ENCODE data around the gene PGLYRP3. TPM values are rescaled to one million over a fixed set of nuclear protein-coding genes. Genes with fewer than 3 reads are reported as not detected.

PGLYRP3 gene
- total and polyA plus RNA-seq, 2 of the 8 experiments (the other 6 are each of a cell fraction or from before 2014, with no cell fraction given), result not detected

DNA sequence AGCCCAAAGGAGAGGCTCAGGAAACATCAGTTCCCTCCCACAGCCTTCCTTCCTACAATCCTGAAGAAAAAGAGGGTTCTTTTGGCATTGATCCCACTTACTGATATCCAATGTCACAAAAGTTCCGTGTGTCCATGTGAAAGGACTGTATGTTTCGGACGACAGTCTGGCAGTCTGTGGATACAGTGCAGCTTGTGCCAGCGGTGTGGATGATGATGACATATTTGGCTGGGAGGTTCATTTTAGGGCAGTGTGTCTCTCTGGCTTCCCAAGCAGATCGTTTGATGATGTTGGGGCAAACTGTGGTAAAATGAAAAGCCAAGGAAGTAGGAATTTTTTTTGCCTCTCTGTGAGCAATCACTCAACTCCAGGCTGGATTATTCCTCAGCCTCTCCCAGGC lies 10.4 kb downstream of the PGLYRP3 start:
- H3K79me1 ChIP-seq (ENCODE audit: low read depth, low read length), result no peaks in the 10 kb centered on the region
- H3K23ac ChIP-seq (ENCODE audit: insufficient read length), result no peak overlapping the region
- DNase-seq (ENCODE audit: low read depth in 1 of 2, low spot score in 2 of 2), result no peak
- TF ChIP-seq TCF12 (IDR thresholded peaks at IDR 0.05; ENCODE audit: low read depth, low read length), result no peak
- no peak for TF ChIP-seq RNF2 (IDR thresholded peaks at IDR 0.05; ENCODE audit: borderline replicate concordance, low read depth, low read length, missing control alignments, poor library complexity, severe bottlenecking)
- TF ChIP-seq ASH2L (IDR thresholded peaks at IDR 0.05; ENCODE audit: low read length), result no peak
- TF ChIP-seq POLR2AphosphoS5 (IDR thresholded peaks at IDR 0.05; ENCODE audit: low read depth, low read length), result no peak
- no peak for TF ChIP-seq BACH1 (IDR thresholded peaks at IDR 0.05; ENCODE audit: low read length)
- TF ChIP-seq CBX8 (IDR thresholded peaks at IDR 0.05; ENCODE audit: borderline replicate concordance, low read depth, low read length), result no peak
- TF ChIP-seq HDAC6 (IDR thresholded peaks at IDR 0.05; ENCODE audit: low read depth, low read length), result no peak
- TF ChIP-seq JUN (IDR thresholded peaks at IDR 0.05; ENCODE audit: low read depth, low read length), result no peak
- TF ChIP-seq, protein P1, sequence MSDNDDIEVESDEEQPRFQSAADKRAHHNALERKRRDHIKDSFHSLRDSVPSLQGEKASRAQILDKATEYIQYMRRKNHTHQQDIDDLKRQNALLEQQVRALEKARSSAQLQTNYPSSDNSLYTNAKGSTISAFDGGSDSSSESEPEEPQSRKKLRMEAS (IDR thresholded peaks at IDR 0.05), result no peak
- no peak for TF ChIP-seq TEAD4 (IDR thresholded peaks at IDR 0.05; ENCODE audit: low read depth, low read length)
- TF ChIP-seq SIX5 (IDR thresholded peaks at IDR 0.05; ENCODE audit: low read depth, low read length), result no peak
- no peak for TF ChIP-seq SIN3A (conservative IDR thresholded peaks at IDR 0.05 in 1 of 2, IDR thresholded peaks at IDR 0.05 in 1 of 2; ENCODE audit: low read depth in 1 of 2, low read length in 2 of 2)
- H2BK15ac ChIP-seq (ENCODE audit: low read length), result no peak overlapping the region
- no peak overlapping the region for H4K8ac ChIP-seq (ENCODE audit: extremely low read depth, insufficient read depth, low read length)
- H4K20me1 ChIP-seq (replicated peaks in 1 of 2; ENCODE audit: control insufficient read depth in 1 of 2, insufficient read depth in 2 of 2, low read length in 2 of 2), result no peaks in the 10 kb centered on the region
- H2AK5ac ChIP-seq (ENCODE audit: low read depth, low read length), result no peak overlapping the region
- no peak overlapping the region for H2BK12ac ChIP-seq (ENCODE audit: low read depth, low read length)
- H3K4me1 ChIP-seq (replicated peaks in 1 of 4; ENCODE audit: control insufficient read depth in 3 of 4, insufficient read depth in 4 of 4, low read length in 3 of 4), result peaks cover 0 to 5% (median 0%) of the 10 kb centered on the region in 4 experiments; a peak in 3 of 7 replicates
- no peaks in the 10 kb centered on the region; a peak in 1 of 7 replicates for H3K27me3 ChIP-seq (replicated peaks in 1 of 4; ENCODE audit: control insufficient read depth in 3 of 4, extremely low read depth in 1 of 4, insufficient read depth in 3 of 4, low read length in 3 of 4)
- H2BK5ac ChIP-seq (ENCODE audit: low read depth, low read length), result no peak overlapping the region
- CTCF ChIA-PET (ENCODE audit: partially characterized antibody), result interaction anchor here (1.2 kb wide), 1 partner anchor 9 kb away, joined by 3 read pairs; no protein-coding TSS in a partner anchor
- H3K56ac ChIP-seq (replicated peaks; ENCODE audit: insufficient read length, low read depth, low read length), result no peak overlapping the region
- no peak overlapping the region for H3K9ac ChIP-seq (replicated peaks in 1 of 4; ENCODE audit: extremely low read depth in 1 of 4, low read depth in 3 of 4, low read length in 3 of 4)
- H3K9me3 ChIP-seq (ENCODE audit: insufficient read depth in 2 of 2, low read depth in 1 of 2, low read length in 1 of 2), result no peaks in the 10 kb centered on the region
- H2BK20ac ChIP-seq (ENCODE audit: low read length), result no peak overlapping the region
- no peak overlapping the region for H2AFZ ChIP-seq (ENCODE audit: low read length)
- no peak overlapping the region for H4K5ac ChIP-seq (ENCODE audit: insufficient read length, low read depth, low read length)
- no peaks in the 10 kb centered on the region for H3K36me3 ChIP-seq (ENCODE audit: control insufficient read depth in 2 of 4, insufficient read depth in 4 of 4, low read length in 3 of 4)
- H3K27ac ChIP-seq (ENCODE audit: low read depth, low read length), result no peak overlapping the region
- no peak for FAIRE-seq
- H4K91ac ChIP-seq (replicated peaks; ENCODE audit: insufficient read length, low read length), result no peak overlapping the region
- 88% methylated on average over 5 of the region's 5 CpGs; no CpG with 5 or more reads in 1 of the 2 experiments for WGBS, 2 experiments (ENCODE audit: extremely low coverage in 1 of 2, insufficient coverage in 1 of 2, insufficient read length in 1 of 2, insufficient replicate concordance in 2 of 2, low coverage in 1 of 2, low lambda C conversion rate in 2 of 2, missing lambda C conversion rate in 1 of 2)
- H3K18ac ChIP-seq (ENCODE audit: extremely low read depth, low read length), result no peak overlapping the region
- no peaks in the 10 kb centered on the region for H3K23me2 ChIP-seq (ENCODE audit: low read depth, low read length)
- no peak overlapping the region for H3K14ac ChIP-seq (ENCODE audit: insufficient read length)
- no peak overlapping the region for H3K4me2 ChIP-seq (ENCODE audit: insufficient read depth in 1 of 2, low read depth in 2 of 2, low read length in 2 of 2)
- no peaks in the 10 kb centered on the region for H3K79me2 ChIP-seq (ENCODE audit: control insufficient read depth in 1 of 2, insufficient read depth in 2 of 2, low read length in 2 of 2)
- H3K4ac ChIP-seq (replicated peaks; ENCODE audit: insufficient read length, low read depth, low read length), result no peak overlapping the region
- no peak overlapping the region for H3K4me3 ChIP-seq (ENCODE audit: extremely low read depth in 1 of 4, insufficient read depth in 2 of 4, low read depth in 3 of 4, low read length in 4 of 4)
- POLR2A ChIA-PET (ENCODE audit: partially characterized antibody), result no interaction called here
- no peak overlapping the region for H2BK120ac ChIP-seq (replicated peaks; ENCODE audit: low read depth, low read length)

Measured in H1 (cell line).